ENCODE results near the gene SPDYE5.
"Not testable (repeated sequence)": the region's sequence is repeated elsewhere in the genome, so short reads cannot be mapped to it uniquely, and the experiment has no call there.

The SPDYE5 gene

GRCh38 chr7:75492020-75492419 lies at the start of gene SPDYE5:
SPDYE5 (plus strand) TSS chr7:75492320; CDS start chr7:75494048, 1,728 bp downstream.
- not testable (repeated sequence) for FAIRE-seq

- not testable (repeated sequence) for FAIRE-seq
Measured at GRCh38 chr7:75442465-75443111, 49.5 kb upstream of the SPDYE5 start.

GRCh38 chr7:75449946-75450345 lies 42.2 kb upstream of the SPDYE5 start:
- FAIRE-seq = not testable (repeated sequence)

GRCh38 chr7:75452494-75452955 lies 39.6 kb upstream of the SPDYE5 start:
- FAIRE-seq = not testable (repeated sequence)

- not testable (repeated sequence) for FAIRE-seq
Measured at GRCh38 chr7:75456403-75456802, 35.7 kb upstream of the SPDYE5 start.

GRCh38 chr7:75458034-75458433 lies 34.1 kb upstream of the SPDYE5 start:
- FAIRE-seq = not testable (repeated sequence)

- FAIRE-seq = not testable (repeated sequence)
Measured at GRCh38 chr7:75460541-75460940, 31.6 kb upstream of the SPDYE5 start.

- not testable (repeated sequence) for FAIRE-seq
Measured at GRCh38 chr7:75470166-75470565, 22.0 kb upstream of the SPDYE5 start.

- FAIRE-seq = not testable (repeated sequence)
Measured at GRCh38 chr7:75477457-75477856, 14.7 kb upstream of the SPDYE5 start.

- FAIRE-seq = not testable (repeated sequence)
Measured at GRCh38 chr7:75480313-75480712, 11.8 kb upstream of the SPDYE5 start.

GRCh38 chr7:75485355-75485978 lies 6.7 kb upstream of the SPDYE5 start:
- not testable (repeated sequence) for FAIRE-seq

- FAIRE-seq = not testable (repeated sequence)
Measured at GRCh38 chr7:75485979-75486643, 6.0 kb upstream of the SPDYE5 start, which contains the start of gene POM121C. POM121C (minus strand) TSS chr7:75486299; CDS start chr7:75441496, 44,803 bp downstream.

- not testable (repeated sequence) for FAIRE-seq
Measured at GRCh38 chr7:75509033-75509432, 16.9 kb downstream of the SPDYE5 start.

GRCh38 chr7:75518842-75519241 lies 26.7 kb downstream of the SPDYE5 start:
- not testable (repeated sequence) for FAIRE-seq

GRCh38 chr7:75521727-75522126 lies 29.6 kb downstream of the SPDYE5 start:
- not testable (repeated sequence) for FAIRE-seq

GRCh38 chr7:75527224-75527722 lies 35.2 kb downstream of the SPDYE5 start:
- not testable (repeated sequence) for FAIRE-seq

- FAIRE-seq = no peak
Measured at GRCh38 chr7:75531359-75531821, 39.3 kb downstream of the SPDYE5 start.

GRCh38 chr7:75532639-75533038 lies 40.5 kb downstream of the SPDYE5 start:
- FAIRE-seq = no peak

GRCh38 chr7:75533926-75534325 lies 41.8 kb downstream of the SPDYE5 start:
- FAIRE-seq = no peak

- FAIRE-seq = no peak
Measured at GRCh38 chr7:75534727-75535307, 42.7 kb downstream of the SPDYE5 start.

- FAIRE-seq = no peak
Measured at GRCh38 chr7:75536491-75536890, 44.4 kb downstream of the SPDYE5 start.

GRCh38 chr7:75536940-75537538 lies 44.9 kb downstream of the SPDYE5 start:
- no peak for FAIRE-seq

Data from TTC549 (cell line).